Astrocyte (in vitro differentiated cells and primary cell): ENCODE data around the gene COL9A2. TPM values are rescaled to one million over a fixed set of nuclear protein-coding genes. Genes with fewer than 3 reads are reported as not detected.

ENCODE experiments used
- DNase-seq: peaks from one replicate; pipeline ENCODE4 v3.0.0-alpha.2; 2010; ENCODE audit warnings: low read depth
- FAIRE-seq: peaks from 2 replicates; lab custom pipeline; 2011; peaks lifted over from hg19 to GRCh38; lab: Jason Lieb, UNC
- H2AFZ ChIP-seq: 2 replicates; pipeline ENCODE4 v1.6.0; 2012; ENCODE audit warnings: low read depth, low read length, inconsistent platforms
- H3K27ac ChIP-seq: 2 replicates; pipeline ENCODE4 v1.5.1; 2011; ENCODE audit warnings: low read depth, low read length, inconsistent platforms
- H3K27me3 ChIP-seq: 2 replicates; pipeline ENCODE4 v1.6.0; 2011; ENCODE audit warnings: low read length, inconsistent platforms; ENCODE audit not compliant: insufficient read depth
- H3K36me3 ChIP-seq: 2 replicates; pipeline ENCODE4 v1.5.1; 2011; ENCODE audit warnings: low read length, inconsistent platforms; ENCODE audit not compliant: insufficient read depth
- H3K4me1 ChIP-seq: 2 replicates; pipeline ENCODE4 v1.5.1; 2011; ENCODE audit warnings: low read length, inconsistent platforms; ENCODE audit not compliant: insufficient read depth
- H3K4me2 ChIP-seq: 2 replicates; pipeline ENCODE4 v1.6.0; 2012; ENCODE audit warnings: low read length, inconsistent platforms
- H3K4me3 ChIP-seq: 2 replicates; pipeline ENCODE4 v1.5.1; 2011; ENCODE audit warnings: low read depth, mild to moderate bottlenecking, low read length, inconsistent platforms; ENCODE audit not compliant: insufficient read depth
- H3K79me2 ChIP-seq: 2 replicates; pipeline ENCODE4 v1.6.0; 2012; ENCODE audit warnings: mild to moderate bottlenecking, low read length, inconsistent platforms; ENCODE audit not compliant: insufficient read depth
- H3K9ac ChIP-seq: 2 replicates; pipeline ENCODE4 v1.6.0; 2012; ENCODE audit warnings: mild to moderate bottlenecking, low read length, inconsistent platforms
- H3K9me3 ChIP-seq: 2 replicates; pipeline ENCODE4 v1.5.1; 2012; ENCODE audit warnings: low read depth, mild to moderate bottlenecking, low read length, inconsistent platforms; ENCODE audit not compliant: insufficient read depth
- H4K20me1 ChIP-seq: 2 replicates; pipeline ENCODE4 v1.6.0; 2012; ENCODE audit warnings: low read length, inconsistent platforms; ENCODE audit not compliant: insufficient read depth
- H3K27ac Mint-ChIP-seq: one replicate; pipeline ENCODE4 v1.8.0; 2021; ENCODE audit warnings: mild to moderate bottlenecking, mixed read lengths; ENCODE audit not compliant: unreplicated experiment
- H3K27me3 Mint-ChIP-seq: one replicate; pipeline ENCODE4 v1.8.0; 2021; ENCODE audit warnings: low read depth, mixed read lengths; ENCODE audit not compliant: unreplicated experiment
- H3K36me3 Mint-ChIP-seq: one replicate; pipeline ENCODE4 v1.8.0; 2021; ENCODE audit warnings: low read depth, mixed read lengths; ENCODE audit not compliant: unreplicated experiment
- H3K4me1 Mint-ChIP-seq: one replicate; pipeline ENCODE4 v1.8.0; 2021; ENCODE audit warnings: low read depth, mixed read lengths; ENCODE audit not compliant: unreplicated experiment
- H3K4me3 Mint-ChIP-seq: one replicate; pipeline ENCODE4 v1.8.0; 2021; ENCODE audit warnings: mild to moderate bottlenecking, moderate library complexity, mixed read lengths; ENCODE audit not compliant: unreplicated experiment
- H3K9me3 Mint-ChIP-seq: one replicate; pipeline ENCODE4 v1.8.0; 2021; ENCODE audit warnings: mild to moderate bottlenecking, mixed read lengths; ENCODE audit not compliant: unreplicated experiment
- EZH2 ChIP-seq: IDR thresholded peaks from 2 replicates; pipeline ENCODE4 v1.6.1; 2012; ENCODE audit warnings: mild to moderate bottlenecking, low read length, inconsistent platforms; ENCODE audit not compliant: insufficient read depth
- total RNA-seq: library from RNA; stranded (reverse); gene quantifications from 2 replicates; pipeline ENCODE4 v1.2.1, GENCODE V29; 2021
- TF ChIP-seq, protein P1 (sequence below): IDR thresholded peaks from 2 replicates; pipeline ENCODE4 v1.5.1; 2011; ENCODE audit warnings: low read depth, mild to moderate bottlenecking, inconsistent platforms, low read length, moderate library complexity; ENCODE audit not compliant: insufficient read depth

The COL9A2 gene
- total RNA-seq, 1 donor from 2014 or later = 2.1 TPM

DNA sequence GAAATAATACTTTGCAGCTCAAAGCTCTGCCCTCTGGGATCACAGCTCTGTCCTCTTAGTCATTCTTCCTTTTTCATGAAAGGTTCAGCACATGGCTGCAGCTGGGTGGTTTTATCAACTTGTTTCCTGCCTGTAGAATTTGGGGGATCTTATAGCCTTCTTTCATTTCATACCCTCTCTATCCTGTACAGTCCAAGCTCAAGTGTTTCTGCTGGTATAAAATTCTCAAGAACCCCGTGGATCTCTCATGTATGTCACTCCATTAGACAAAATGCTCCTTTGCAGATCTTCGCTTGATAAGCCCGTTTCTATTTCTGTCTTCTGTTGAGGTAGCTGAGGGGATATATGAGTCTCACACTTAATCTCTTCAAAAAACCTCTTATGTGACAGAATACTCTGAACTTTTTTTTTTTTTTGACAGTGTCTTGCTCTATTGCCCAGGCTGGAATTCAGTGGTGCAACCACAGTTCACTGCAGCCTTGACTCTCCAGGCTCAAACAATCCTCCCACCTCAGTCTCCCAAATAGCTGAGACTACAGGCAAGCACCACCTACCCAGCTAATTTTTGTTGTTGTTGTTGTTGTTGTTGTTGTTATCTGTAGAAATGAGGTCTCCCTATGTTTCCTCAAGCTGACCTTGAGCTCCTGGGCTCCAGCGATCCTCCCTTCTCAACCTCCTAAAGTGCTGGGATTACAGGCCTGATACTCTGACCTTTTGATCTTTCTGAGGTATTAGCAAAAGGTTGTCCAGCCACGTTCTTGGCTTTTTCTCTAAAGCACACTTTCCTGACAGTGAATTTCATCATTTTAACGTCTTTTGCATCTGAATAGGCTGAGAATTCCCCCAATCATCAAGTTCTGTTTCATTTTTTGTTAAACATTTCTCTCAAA, 24.6 kb upstream of the COL9A2 start:
- no peaks in the 10 kb centered on the region for H3K79me2 ChIP-seq
- FAIRE-seq = no peak
- no peak overlapping the region for H3K4me3 Mint-ChIP-seq
- no peak overlapping the region for H3K9ac ChIP-seq
- H3K4me1 Mint-ChIP-seq = no peaks in the 10 kb centered on the region
- no peaks in the 10 kb centered on the region for H4K20me1 ChIP-seq
- no peaks in the 10 kb centered on the region for H3K9me3 ChIP-seq
- H3K9me3 Mint-ChIP-seq = peaks cover 13% of the 10 kb centered on the region
- H3K27ac ChIP-seq = no peak overlapping the region
- no peaks in the 10 kb centered on the region for H3K4me1 ChIP-seq
- TF ChIP-seq, protein P1, sequence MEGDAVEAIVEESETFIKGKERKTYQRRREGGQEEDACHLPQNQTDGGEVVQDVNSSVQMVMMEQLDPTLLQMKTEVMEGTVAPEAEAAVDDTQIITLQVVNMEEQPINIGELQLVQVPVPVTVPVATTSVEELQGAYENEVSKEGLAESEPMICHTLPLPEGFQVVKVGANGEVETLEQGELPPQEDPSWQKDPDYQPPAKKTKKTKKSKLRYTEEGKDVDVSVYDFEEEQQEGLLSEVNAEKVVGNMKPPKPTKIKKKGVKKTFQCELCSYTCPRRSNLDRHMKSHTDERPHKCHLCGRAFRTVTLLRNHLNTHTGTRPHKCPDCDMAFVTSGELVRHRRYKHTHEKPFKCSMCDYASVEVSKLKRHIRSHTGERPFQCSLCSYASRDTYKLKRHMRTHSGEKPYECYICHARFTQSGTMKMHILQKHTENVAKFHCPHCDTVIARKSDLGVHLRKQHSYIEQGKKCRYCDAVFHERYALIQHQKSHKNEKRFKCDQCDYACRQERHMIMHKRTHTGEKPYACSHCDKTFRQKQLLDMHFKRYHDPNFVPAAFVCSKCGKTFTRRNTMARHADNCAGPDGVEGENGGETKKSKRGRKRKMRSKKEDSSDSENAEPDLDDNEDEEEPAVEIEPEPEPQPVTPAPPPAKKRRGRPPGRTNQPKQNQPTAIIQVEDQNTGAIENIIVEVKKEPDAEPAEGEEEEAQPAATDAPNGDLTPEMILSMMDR = no peak
- no peak for TF ChIP-seq EZH2
- no peak overlapping the region for H2AFZ ChIP-seq
- H3K4me3 ChIP-seq = no peak overlapping the region
- no peak overlapping the region for H3K4me2 ChIP-seq
- H3K36me3 Mint-ChIP-seq = no peaks in the 10 kb centered on the region
- H3K27me3 ChIP-seq = peaks cover 9% of the 10 kb centered on the region
- peaks cover 31% of the 10 kb centered on the region for H3K27me3 Mint-ChIP-seq
- H3K36me3 ChIP-seq = no peaks in the 10 kb centered on the region
- DNase-seq = no peak
- H3K27ac Mint-ChIP-seq = no peak overlapping the region

DNA sequence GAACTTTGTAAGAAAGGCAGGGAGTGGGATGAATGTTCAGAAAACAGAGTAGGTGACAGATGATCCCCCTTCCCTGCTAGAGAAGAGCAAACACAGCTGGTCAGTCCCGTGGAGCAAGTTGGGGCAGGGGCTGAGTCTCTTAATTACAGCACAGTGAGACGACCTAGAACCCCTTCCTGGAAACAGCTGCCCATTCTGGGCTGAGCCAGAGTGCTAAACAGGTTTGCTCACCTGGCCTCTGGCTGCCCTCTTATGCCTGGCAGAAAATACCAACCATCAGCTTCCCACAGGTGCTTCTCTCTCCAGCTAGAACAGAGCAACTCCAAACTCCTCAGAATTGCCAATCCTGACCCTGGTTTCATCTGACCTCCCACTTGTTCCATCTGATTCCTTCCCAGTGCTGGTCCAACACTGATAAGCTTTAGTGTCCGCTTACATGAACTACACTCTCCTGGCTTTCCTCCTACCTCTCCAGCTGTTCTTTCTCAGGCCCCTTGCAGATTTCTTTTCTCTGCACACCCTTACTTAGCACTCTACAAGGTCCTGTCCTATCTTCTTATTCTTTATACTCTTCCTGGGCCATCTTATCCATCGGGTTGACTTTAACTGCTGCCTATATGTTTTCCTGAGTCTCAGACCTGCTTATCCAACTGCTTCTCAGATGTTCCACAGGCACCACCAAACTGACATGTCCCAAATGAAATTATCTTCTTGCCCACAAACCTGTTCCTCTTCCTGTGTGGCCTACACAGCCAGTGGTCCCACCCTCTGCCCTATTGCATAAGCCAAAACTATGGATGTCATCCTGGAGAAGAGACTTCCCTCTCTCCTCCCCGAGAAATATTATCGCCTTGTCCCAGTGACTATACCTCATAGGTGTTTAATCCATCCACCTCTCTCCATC, 22.6 kb upstream of the COL9A2 start:
- H3K9me3 Mint-ChIP-seq = peaks cover 13% of the 10 kb centered on the region
- H3K27ac Mint-ChIP-seq = no peak overlapping the region
- TF ChIP-seq, protein P1 = no peak
- no peak for TF ChIP-seq EZH2
- no peaks in the 10 kb centered on the region for H3K9me3 ChIP-seq
- H2AFZ ChIP-seq = no peak overlapping the region
- H3K4me1 Mint-ChIP-seq = no peaks in the 10 kb centered on the region
- FAIRE-seq = no peak
- no peak for DNase-seq
- H3K4me3 ChIP-seq = no peak overlapping the region
- H3K36me3 Mint-ChIP-seq = no peaks in the 10 kb centered on the region
- no peak overlapping the region for H3K4me2 ChIP-seq
- no peaks in the 10 kb centered on the region for H4K20me1 ChIP-seq
- no peak overlapping the region for H3K4me3 Mint-ChIP-seq
- no peaks in the 10 kb centered on the region for H3K4me1 ChIP-seq
- no peak overlapping the region for H3K9ac ChIP-seq
- no peak overlapping the region for H3K27ac ChIP-seq
- no peaks in the 10 kb centered on the region for H3K36me3 ChIP-seq
- H3K27me3 ChIP-seq = peaks cover 9% of the 10 kb centered on the region
- H3K27me3 Mint-ChIP-seq = peaks cover 33% of the 10 kb centered on the region
- no peaks in the 10 kb centered on the region for H3K79me2 ChIP-seq
